GM21423 (cell line): ENCODE data around the gene CLPSL2.

ENCODE experiments used
- ATAC-seq: cut with Tn5 transposase; IDR thresholded peaks from one replicate; pipeline ENCODE4 v1.9.1; 2021; ENCODE audit warnings: mild to moderate bottlenecking, moderate library complexity; ENCODE audit not compliant: unreplicated experiment

CLPSL2 gene

DNA sequence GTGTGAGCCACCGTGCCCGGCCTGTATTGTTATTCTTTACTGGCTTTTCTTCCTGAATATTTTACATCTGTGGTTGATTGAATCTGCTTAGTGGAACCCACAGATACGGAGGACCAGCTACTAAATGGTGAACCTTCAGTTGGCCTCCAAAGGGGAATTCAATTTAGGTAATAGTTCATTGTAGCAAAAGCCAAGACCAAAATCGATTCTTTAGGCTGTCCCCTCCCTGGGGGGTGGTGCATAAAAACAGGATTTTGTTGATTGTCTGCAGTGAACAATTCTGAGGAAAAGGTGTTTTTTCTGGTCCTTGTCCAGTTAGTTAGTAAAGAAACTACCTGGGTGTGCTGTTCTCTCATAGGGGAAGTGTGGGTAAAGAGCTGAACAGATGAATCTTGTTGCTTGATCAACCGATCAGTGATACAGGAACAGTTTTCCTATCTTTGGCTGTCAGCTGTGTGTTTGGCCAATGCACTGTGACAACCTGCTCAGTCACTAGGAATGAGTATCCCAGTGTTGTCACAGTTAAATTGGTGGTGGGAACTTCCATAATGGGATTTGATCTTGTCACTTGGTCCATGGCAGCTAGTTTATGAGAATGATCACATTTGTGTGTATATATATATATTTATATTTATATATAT is 48.3 kb downstream of the CLPSL2 start:
- ATAC-seq = no peak
